IPS-18a (cell line): Measurements from ENCODE around the gene AAGAB.
"Not testable (repeated sequence)": the region's sequence is repeated elsewhere in the genome, so short reads cannot be mapped to it uniquely, and the experiment has no call there.

Source experiments
- H3K27ac ChIP-seq: one replicate; pipeline ENCODE4 v1.5.1; 2013; ENCODE audit warnings: low read length
- H3K27me3 ChIP-seq: one replicate; pipeline ENCODE4 v1.6.1; 2013; ENCODE audit warnings: mild to moderate bottlenecking, low read length; ENCODE audit not compliant: control insufficient read depth, insufficient read depth
- H3K36me3 ChIP-seq: one replicate; pipeline ENCODE4 v1.6.1; 2013; ENCODE audit warnings: low read depth, low read length; ENCODE audit not compliant: control insufficient read depth
- H3K4me1 ChIP-seq: one replicate; pipeline ENCODE4 v1.6.1; 2013; ENCODE audit warnings: low read depth, low read length; ENCODE audit not compliant: control insufficient read depth
- H3K4me3 ChIP-seq: one replicate; pipeline ENCODE4 v1.5.1; 2013; ENCODE audit warnings: low read length
- H3K9ac ChIP-seq: one replicate; pipeline ENCODE4 v1.6.1; 2013; ENCODE audit warnings: mild to moderate bottlenecking, low read length, moderate library complexity
- H3K9me3 ChIP-seq: one replicate; pipeline ENCODE4 v1.6.1; 2013; ENCODE audit warnings: low read depth, low read length; ENCODE audit not compliant: control insufficient read depth

AAGAB gene

GRCh38 chr15:67249830-67250229, 4.6 kb downstream of the AAGAB start:
- H3K9ac ChIP-seq, result no peak overlapping the region
- no peaks in the 10 kb centered on the region for H3K9me3 ChIP-seq
- H3K36me3 ChIP-seq, result no peaks in the 10 kb centered on the region
- no peak overlapping the region for H3K4me3 ChIP-seq
- no peak overlapping the region for H3K27ac ChIP-seq
- H3K4me1 ChIP-seq, result no peaks in the 10 kb centered on the region
- H3K27me3 ChIP-seq, result no peaks in the 10 kb centered on the region

DNA sequence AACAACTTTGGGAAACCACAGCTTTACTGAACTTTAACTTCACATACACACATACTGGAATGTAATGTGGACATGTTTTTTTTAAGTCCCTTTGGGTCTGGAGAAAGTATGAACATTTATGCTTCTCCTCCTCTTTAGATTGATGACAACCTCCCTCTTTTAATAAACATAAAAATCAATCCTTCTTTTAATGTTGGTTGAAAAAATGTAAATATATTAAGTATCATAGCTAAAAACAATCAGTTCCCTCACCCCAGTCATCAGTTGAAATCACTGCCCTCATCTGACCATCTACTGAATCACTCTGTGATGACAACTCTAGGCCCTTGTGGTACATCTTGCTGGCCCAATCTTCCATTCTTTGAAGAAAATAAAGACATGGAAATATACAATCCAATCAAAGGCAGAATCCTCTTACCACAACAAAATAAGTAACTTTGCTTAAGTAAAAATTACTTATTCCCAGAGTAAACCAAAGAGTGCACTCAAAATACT, 6.4 kb downstream of the AAGAB start:
- Histone ChIP-seq H3K9me3 (no peaks in the 10 kb centered on the region), H3K27ac (no peak overlapping the region), H3K4me3 (no peak overlapping the region), H3K27me3 (no peaks in the 10 kb centered on the region), H3K4me1 (peaks cover 4% of the 10 kb centered on the region), H3K9ac (no peak overlapping the region), H3K36me3 (no peaks in the 10 kb centered on the region)

DNA sequence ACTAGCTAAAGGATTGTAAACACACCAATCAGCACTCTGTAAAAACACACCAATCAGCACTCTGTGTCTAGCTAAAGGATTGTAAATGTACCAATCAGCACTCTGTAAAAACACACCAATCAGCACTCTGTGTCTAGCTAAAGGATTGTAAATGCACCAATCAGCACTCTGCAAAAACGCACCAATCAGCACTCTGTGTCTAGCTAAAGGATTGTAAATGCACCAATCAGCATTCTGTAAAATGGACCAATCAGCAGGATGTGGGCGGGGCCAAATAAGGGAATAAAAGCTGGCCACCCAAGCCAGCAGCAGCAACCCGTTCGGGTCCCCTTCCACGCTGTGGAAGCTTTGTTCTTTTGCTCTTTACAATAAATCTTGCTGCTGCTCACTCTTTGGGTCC, 7.9 kb downstream of the AAGAB start:
- H3K27ac ChIP-seq, H3K9me3 ChIP-seq, H3K27me3 ChIP-seq, H3K36me3 ChIP-seq, H3K9ac ChIP-seq, H3K4me3 ChIP-seq: not testable (repeated sequence)
- peaks cover 13% of the 10 kb centered on the region for H3K4me1 ChIP-seq

GRCh38 chr15:67244971-67245478, 9.4 kb downstream of the AAGAB start:
- Histone ChIP-seq H3K4me1 (peaks cover 23% of the 10 kb centered on the region), H3K9me3 (no peaks in the 10 kb centered on the region), H3K36me3 (no peaks in the 10 kb centered on the region), H3K27me3 (no peaks in the 10 kb centered on the region), H3K4me3 (no peak overlapping the region), H3K27ac (no peak overlapping the region), H3K9ac (no peak overlapping the region)

- no peaks in the 10 kb centered on the region for H3K27me3 ChIP-seq
- no peak overlapping the region for H3K4me3 ChIP-seq
- no peak overlapping the region for H3K9ac ChIP-seq
- H3K27ac ChIP-seq, result no peak overlapping the region
- no peaks in the 10 kb centered on the region for H3K9me3 ChIP-seq
- H3K36me3 ChIP-seq, result no peaks in the 10 kb centered on the region
- peaks cover 23% of the 10 kb centered on the region for H3K4me1 ChIP-seq
Measured at GRCh38 chr15:67242708-67243111, 11.8 kb downstream of the AAGAB start.

- H3K9ac ChIP-seq, result no peak overlapping the region
Measured at GRCh38 chr15:67241132-67241855, 13.2 kb downstream of the AAGAB start.

DNA sequence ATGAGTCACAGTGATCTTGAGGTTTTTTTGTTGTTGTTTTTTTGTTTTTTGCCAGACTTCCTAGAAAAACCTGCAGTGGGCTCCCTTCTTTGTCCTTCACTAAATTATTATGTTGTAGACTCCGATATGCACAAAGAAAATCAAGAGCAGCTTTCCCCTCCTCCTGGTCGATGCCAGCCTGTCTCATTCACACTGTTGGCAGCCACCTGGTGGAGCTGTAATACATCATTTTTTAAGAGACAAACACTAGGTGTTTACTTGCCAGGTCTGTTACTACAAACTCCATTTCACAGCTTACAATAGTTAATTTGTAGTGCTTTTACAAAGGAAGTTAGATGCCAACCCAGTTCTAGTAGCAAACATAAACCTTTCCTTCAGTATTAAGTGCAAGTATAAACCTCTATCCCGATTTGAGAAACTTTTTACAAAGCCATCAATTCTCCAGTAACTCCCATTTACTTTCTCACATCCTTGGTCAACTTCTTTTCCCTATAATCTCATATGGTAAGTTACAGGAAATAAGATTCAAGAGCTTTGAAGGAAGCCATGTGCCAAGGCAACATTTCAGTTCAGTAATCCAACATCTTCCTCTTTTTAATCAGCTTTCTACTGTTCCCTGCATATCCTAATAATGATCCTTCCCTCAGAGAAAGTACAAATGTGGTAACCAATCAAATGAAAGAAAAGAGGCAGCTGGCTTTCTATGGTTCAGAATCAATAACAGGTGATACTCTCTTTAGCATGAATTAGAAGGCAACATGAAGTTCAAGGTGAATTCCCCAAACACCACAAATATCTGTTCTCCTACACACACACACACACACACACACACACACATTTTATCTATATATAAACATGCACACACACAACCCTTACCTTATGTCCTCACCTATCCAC, 14.0 kb downstream of the AAGAB start:
- Histone ChIP-seq H3K27me3 (no peaks in the 10 kb centered on the region), H3K4me3 (no peak overlapping the region), H3K9ac (no peak overlapping the region), H3K27ac (no peak overlapping the region), H3K9me3 (no peaks in the 10 kb centered on the region), H3K4me1 (peaks cover 23% of the 10 kb centered on the region), H3K36me3 (peaks cover 7% of the 10 kb centered on the region)

More at GRCh38 chr15:67241132-67241855, 13.2 kb downstream of the AAGAB start:
- H3K4me3 ChIP-seq, result no peak overlapping the region
- peaks cover under 1% of the 10 kb centered on the region for H3K36me3 ChIP-seq
- no peaks in the 10 kb centered on the region for H3K9me3 ChIP-seq
- H3K27me3 ChIP-seq, result no peaks in the 10 kb centered on the region
- H3K27ac ChIP-seq, result no peak overlapping the region
- peaks cover 23% of the 10 kb centered on the region for H3K4me1 ChIP-seq

GRCh38 chr15:67232591-67232990, 21.9 kb downstream of the AAGAB start:
- H3K27ac ChIP-seq, result no peak overlapping the region
- no peak overlapping the region for H3K9ac ChIP-seq
- no peaks in the 10 kb centered on the region for H3K9me3 ChIP-seq
- H3K4me1 ChIP-seq, result no peaks in the 10 kb centered on the region
- H3K27me3 ChIP-seq, result no peaks in the 10 kb centered on the region
- peaks cover 17% of the 10 kb centered on the region for H3K36me3 ChIP-seq
- no peak overlapping the region for H3K4me3 ChIP-seq

DNA sequence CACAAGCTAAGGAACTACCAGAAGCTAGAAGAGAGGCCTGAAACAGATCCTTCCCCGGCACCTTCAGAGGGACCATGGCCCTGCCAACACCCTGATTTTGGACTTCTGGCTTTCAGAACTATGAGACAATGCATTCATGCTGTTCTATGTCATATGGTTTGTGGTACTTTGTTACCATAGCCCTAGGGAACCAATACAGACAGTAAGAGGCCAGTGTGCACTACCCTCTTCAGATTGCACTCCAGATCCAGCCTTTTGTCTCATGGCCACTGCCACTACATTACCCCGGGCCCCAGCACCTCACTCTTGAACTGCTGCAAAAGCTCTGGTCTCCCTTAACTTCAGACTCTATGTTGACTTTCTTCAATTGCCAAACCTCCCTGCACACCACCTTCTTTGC, 24.0 kb downstream of the AAGAB start:
- no peak overlapping the region for H3K27ac ChIP-seq
- H3K27me3 ChIP-seq, result no peaks in the 10 kb centered on the region
- no peak overlapping the region for H3K9ac ChIP-seq
- no peaks in the 10 kb centered on the region for H3K4me1 ChIP-seq
- peaks cover 10% of the 10 kb centered on the region for H3K36me3 ChIP-seq
- H3K4me3 ChIP-seq, result no peak overlapping the region
- no peaks in the 10 kb centered on the region for H3K9me3 ChIP-seq

DNA sequence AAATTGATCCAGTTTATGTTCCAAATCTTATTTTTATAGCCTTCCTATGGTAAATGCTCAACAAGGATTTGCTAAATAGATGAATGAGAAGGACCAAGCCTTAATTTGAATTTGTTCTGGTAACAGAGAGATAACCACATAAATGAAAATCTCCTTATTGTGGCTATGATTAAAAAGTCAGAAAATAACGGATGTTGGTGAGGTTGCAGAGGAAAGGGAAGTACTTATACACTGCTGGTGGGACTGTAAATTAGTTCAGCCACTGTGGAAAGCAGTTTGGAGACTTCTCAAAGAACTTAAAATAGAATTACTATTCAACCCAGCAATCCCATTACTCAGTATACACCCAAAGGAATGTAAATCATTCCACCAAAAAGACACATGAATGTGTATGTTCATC, 26.2 kb downstream of the AAGAB start:
- no peaks in the 10 kb centered on the region for H3K9me3 ChIP-seq
- H3K9ac ChIP-seq, result no peak overlapping the region
- H3K27ac ChIP-seq, result no peak overlapping the region
- H3K4me3 ChIP-seq, result no peak overlapping the region
- H3K27me3 ChIP-seq, result no peaks in the 10 kb centered on the region
- H3K36me3 ChIP-seq, result peaks cover 10% of the 10 kb centered on the region
- no peaks in the 10 kb centered on the region for H3K4me1 ChIP-seq

GRCh38 chr15:67227846-67228245, 26.6 kb downstream of the AAGAB start:
- Histone ChIP-seq H3K9me3 (no peaks in the 10 kb centered on the region), H3K4me1 (no peaks in the 10 kb centered on the region), H3K36me3 (peaks cover 10% of the 10 kb centered on the region), H3K9ac (no peak overlapping the region), H3K27ac (no peak overlapping the region), H3K4me3 (no peak overlapping the region), H3K27me3 (no peaks in the 10 kb centered on the region)
